Activated T-cell treated with anti-CD3 and anti-CD28 coated beads, Interleukin-2, amount 50 U/mL, for 24 hours (primary cell): ENCODE measurements around the gene TRIM61.
A peak's percentile ranks its signal among the peaks of the same experiment; 100 is the strongest.
"Not testable (repeated sequence)": the region's sequence is repeated elsewhere in the genome, so short reads cannot be mapped to it uniquely, and the experiment has no call there.

ENCODE experiments used
- DNase-seq: peaks from one replicate; pipeline ENCODE4 v3.0.0-alpha.2; 2020
- H3K27ac Mint-ChIP-seq: 2 replicates; pipeline ENCODE4 v1.8.0; 2020; ENCODE audit warnings: mild to moderate bottlenecking, mixed read lengths
- H3K27me3 Mint-ChIP-seq: 2 replicates; pipeline ENCODE4 v1.8.0; 2020; ENCODE audit warnings: mixed read lengths
- H3K36me3 Mint-ChIP-seq: 2 replicates; pipeline ENCODE4 v1.8.0; 2020; ENCODE audit warnings: low read depth, mixed read lengths
- H3K4me1 Mint-ChIP-seq: 2 replicates; pipeline ENCODE4 v1.8.0; 2020; ENCODE audit warnings: low read depth, mixed read lengths
- H3K4me3 Mint-ChIP-seq: 2 replicates; pipeline ENCODE4 v1.8.0; 2020; ENCODE audit warnings: mild to moderate bottlenecking, moderate library complexity, mixed read lengths
- H3K9me3 Mint-ChIP-seq: 2 replicates; pipeline ENCODE4 v1.8.0; 2020; ENCODE audit warnings: mixed read lengths

TRIM61 gene

GRCh38 chr4:164977243-164978164, at the start of gene TRIM61:
Gene TRIM61, minus strand, starts transcription at chr4:164977657. Its CDS starts 7,655 bp downstream, at chr4:164970002.
- DNase-seq, result peak; percentile 75
- H3K36me3 Mint-ChIP-seq, result peaks cover 40% of the 10 kb centered on the region
- H3K27me3 Mint-ChIP-seq, result peaks cover 3% of the 10 kb centered on the region
- no peaks in the 10 kb centered on the region for H3K9me3 Mint-ChIP-seq
- peak within 1 kb of the TSS; percentile 84 for H3K4me3 Mint-ChIP-seq
- peaks cover 18% of the 10 kb centered on the region for H3K4me1 Mint-ChIP-seq
- peak within 1 kb of the TSS; percentile 88 for H3K27ac Mint-ChIP-seq

GRCh38 chr4:165025782-165026181, 48.3 kb upstream of the TRIM61 start:
- H3K9me3 Mint-ChIP-seq, H3K4me1 Mint-ChIP-seq, H3K4me3 Mint-ChIP-seq, H3K36me3 Mint-ChIP-seq, H3K27ac Mint-ChIP-seq, DNase-seq: not testable (repeated sequence)
- H3K27me3 Mint-ChIP-seq, result peaks cover 11% of the 10 kb centered on the region

- not testable (repeated sequence) for H3K4me1 Mint-ChIP-seq, H3K27ac Mint-ChIP-seq, H3K36me3 Mint-ChIP-seq, H3K4me3 Mint-ChIP-seq, H3K9me3 Mint-ChIP-seq, DNase-seq
- peaks cover 14% of the 10 kb centered on the region for H3K27me3 Mint-ChIP-seq
Observed at GRCh38 chr4:165019995-165020394, 42.5 kb upstream of the TRIM61 start.

- no peak overlapping the region for H3K4me3 Mint-ChIP-seq
- no peak overlapping the region for H3K27ac Mint-ChIP-seq
- no peaks in the 10 kb centered on the region for H3K9me3 Mint-ChIP-seq
- H3K4me1 Mint-ChIP-seq, result no peaks in the 10 kb centered on the region
- no peak for DNase-seq
- peaks cover 12% of the 10 kb centered on the region for H3K27me3 Mint-ChIP-seq
- no peaks in the 10 kb centered on the region for H3K36me3 Mint-ChIP-seq
Observed at GRCh38 chr4:165016971-165017370, 39.5 kb upstream of the TRIM61 start.

DNA sequence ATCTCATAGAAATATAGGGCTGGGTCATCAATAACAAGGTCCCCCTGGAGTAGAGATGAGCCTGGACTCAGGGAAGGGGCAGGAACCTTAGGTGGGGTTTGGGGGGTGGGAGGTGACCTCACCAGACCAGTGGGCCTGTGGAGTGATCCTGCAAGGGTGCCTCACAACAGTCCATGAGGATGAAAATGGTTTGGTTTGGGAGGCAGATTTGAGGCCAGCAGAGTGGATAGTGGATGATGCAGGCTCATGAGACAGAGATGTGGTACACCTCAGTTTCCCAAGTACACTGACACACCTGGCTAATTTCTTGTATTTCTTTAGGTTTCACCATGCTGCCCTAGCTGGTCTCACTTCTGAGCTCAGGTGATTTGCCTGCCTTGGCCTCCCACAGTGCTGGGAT, 36.2 kb upstream of the TRIM61 start:
- H3K9me3 Mint-ChIP-seq, result no peaks in the 10 kb centered on the region
- no peaks in the 10 kb centered on the region for H3K36me3 Mint-ChIP-seq
- no peak for DNase-seq
- no peak overlapping the region for H3K27ac Mint-ChIP-seq
- peaks cover 12% of the 10 kb centered on the region for H3K4me1 Mint-ChIP-seq
- H3K27me3 Mint-ChIP-seq, result peaks cover 28% of the 10 kb centered on the region
- H3K4me3 Mint-ChIP-seq, result no peak overlapping the region

- Mint-ChIP-seq H3K27me3 (peaks cover 37% of the 10 kb centered on the region), H3K27ac (no peak overlapping the region), H3K9me3 (no peaks in the 10 kb centered on the region), H3K4me3 (no peak overlapping the region), H3K4me1 (peaks cover 12% of the 10 kb centered on the region), H3K36me3 (no peaks in the 10 kb centered on the region)
- DNase-seq, result no peak
Observed at GRCh38 chr4:165011403-165011802, 33.9 kb upstream of the TRIM61 start.

GRCh38 chr4:165010991-165011390, 33.5 kb upstream of the TRIM61 start:
- H3K27me3 Mint-ChIP-seq, result peaks cover 37% of the 10 kb centered on the region
- H3K36me3 Mint-ChIP-seq, result no peaks in the 10 kb centered on the region
- peaks cover 12% of the 10 kb centered on the region for H3K4me1 Mint-ChIP-seq
- no peaks in the 10 kb centered on the region for H3K9me3 Mint-ChIP-seq
- DNase-seq, result no peak
- no peak overlapping the region for H3K4me3 Mint-ChIP-seq
- H3K27ac Mint-ChIP-seq, result no peak overlapping the region

DNA sequence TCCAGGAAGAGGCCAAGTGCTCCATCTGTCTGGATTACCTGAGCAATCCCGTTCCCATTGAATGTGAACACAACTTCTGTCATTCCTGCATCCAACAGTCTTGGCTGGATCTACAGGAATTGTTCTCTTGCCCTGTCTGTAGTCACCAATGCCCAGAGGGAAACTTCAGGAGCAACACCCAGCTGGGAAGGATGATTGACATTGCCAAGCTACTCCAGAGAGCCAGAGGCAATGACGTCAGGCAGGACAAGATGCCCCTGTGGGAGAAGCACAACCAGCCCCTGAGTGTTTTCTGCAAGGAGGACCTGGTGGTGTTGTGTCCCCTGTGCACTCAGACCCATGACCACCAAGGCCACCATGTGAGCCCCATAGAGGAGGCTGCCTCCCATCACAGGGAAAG, 33.0 kb upstream of the TRIM61 start:
- H3K27me3 Mint-ChIP-seq, result peaks cover 38% of the 10 kb centered on the region
- no peak for DNase-seq
- no peaks in the 10 kb centered on the region for H3K36me3 Mint-ChIP-seq
- no peak overlapping the region for H3K27ac Mint-ChIP-seq
- no peak overlapping the region for H3K4me3 Mint-ChIP-seq
- H3K4me1 Mint-ChIP-seq, result peaks cover 12% of the 10 kb centered on the region
- H3K9me3 Mint-ChIP-seq, result no peaks in the 10 kb centered on the region

DNA sequence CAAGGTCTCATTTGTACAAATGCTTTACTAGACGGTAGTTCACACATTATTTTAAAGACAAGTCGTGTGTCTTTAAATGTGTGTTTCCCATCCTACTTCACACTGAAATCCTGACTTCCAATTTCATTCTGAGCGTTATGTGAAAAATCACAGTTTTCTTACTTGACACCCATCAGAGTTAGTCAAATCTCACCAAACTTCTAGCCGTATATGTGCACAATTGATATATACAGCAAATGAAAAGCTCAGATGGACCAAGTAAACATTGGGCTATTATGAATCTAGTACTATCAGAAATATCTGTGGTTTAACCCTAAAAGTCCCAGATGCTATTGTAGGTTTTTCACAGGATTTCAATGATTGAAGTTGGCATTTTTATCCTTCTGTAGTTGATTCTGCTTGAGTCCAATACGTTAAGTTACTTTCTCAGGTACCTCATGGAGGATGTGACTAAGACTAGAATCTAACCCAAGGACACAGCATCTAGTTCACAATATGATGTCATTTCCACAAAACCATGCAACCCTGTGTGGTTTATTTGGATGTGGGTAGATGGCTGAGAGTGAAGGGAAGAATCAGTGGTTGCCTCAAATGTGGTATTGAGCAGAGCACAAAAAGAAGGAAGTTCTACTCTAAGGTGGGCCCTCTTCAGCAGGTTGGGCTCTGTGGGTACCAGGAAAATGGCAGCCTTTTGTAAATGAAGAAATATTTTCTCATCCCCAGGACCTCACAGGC, 32.2 kb upstream of the TRIM61 start:
- Mint-ChIP-seq H3K36me3 (no peaks in the 10 kb centered on the region), H3K27me3 (peaks cover 40% of the 10 kb centered on the region), H3K4me1 (peaks cover 12% of the 10 kb centered on the region), H3K27ac (no peak overlapping the region), H3K4me3 (no peak overlapping the region), H3K9me3 (no peaks in the 10 kb centered on the region)
- DNase-seq, result no peak

DNA sequence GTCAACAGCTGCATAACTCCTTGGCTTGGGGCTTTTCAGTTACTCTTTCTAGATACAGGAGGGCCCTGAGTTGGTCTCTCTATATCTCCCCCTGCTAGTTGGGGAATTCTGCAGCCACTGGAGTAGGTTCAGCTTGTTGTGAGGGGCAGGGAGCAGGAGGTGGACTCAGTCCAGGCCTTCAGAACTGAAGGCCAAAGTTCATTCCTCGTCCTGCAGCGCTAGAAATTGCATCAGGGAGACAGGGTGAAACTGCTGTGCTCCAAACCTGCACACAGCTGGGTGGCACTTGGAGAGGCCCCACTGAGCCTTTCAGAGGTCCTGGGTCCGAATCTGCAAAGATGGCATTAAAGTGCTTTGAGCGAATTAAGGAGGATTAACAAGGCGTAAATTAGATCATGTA, 29.4 kb upstream of the TRIM61 start:
- no peak overlapping the region for H3K27ac Mint-ChIP-seq
- H3K4me3 Mint-ChIP-seq, result no peak overlapping the region
- H3K9me3 Mint-ChIP-seq, result no peaks in the 10 kb centered on the region
- H3K4me1 Mint-ChIP-seq, result peaks cover 12% of the 10 kb centered on the region
- H3K36me3 Mint-ChIP-seq, result no peaks in the 10 kb centered on the region
- H3K27me3 Mint-ChIP-seq, result peaks cover 42% of the 10 kb centered on the region
- no peak for DNase-seq

GRCh38 chr4:165006456-165006855, 29.0 kb upstream of the TRIM61 start:
- Mint-ChIP-seq H3K9me3 (no peaks in the 10 kb centered on the region), H3K27me3 (peaks cover 40% of the 10 kb centered on the region), H3K27ac (no peak overlapping the region), H3K4me3 (no peak overlapping the region), H3K36me3 (no peaks in the 10 kb centered on the region), H3K4me1 (peaks cover 12% of the 10 kb centered on the region)
- DNase-seq, result no peak

- peaks cover 30% of the 10 kb centered on the region for H3K27me3 Mint-ChIP-seq
- H3K36me3 Mint-ChIP-seq, result no peaks in the 10 kb centered on the region
- no peak for DNase-seq
- H3K4me3 Mint-ChIP-seq, result no peak overlapping the region
- no peak overlapping the region for H3K27ac Mint-ChIP-seq
- peaks cover 12% of the 10 kb centered on the region for H3K4me1 Mint-ChIP-seq
- no peaks in the 10 kb centered on the region for H3K9me3 Mint-ChIP-seq
Observed at GRCh38 chr4:165005352-165005925, 28.0 kb upstream of the TRIM61 start.

DNA sequence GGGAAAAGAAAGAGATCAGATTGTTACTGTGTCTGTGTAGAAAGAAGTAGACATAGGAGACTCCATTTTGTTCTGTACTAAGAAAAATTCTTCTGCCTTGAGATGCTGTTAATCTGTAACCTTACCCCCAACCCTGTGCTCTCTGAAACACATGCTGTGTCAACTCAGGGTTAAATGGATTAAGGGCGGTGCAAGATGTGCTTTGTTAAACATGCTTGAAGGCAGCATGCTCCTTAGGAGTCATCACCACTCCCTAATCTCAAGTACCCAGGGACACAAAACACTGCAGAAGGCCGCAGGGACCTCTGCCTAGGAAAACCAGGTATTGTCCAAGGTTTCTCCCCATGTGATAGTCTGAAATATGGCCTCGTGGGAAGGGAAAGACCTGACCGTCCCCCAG, 24.5 kb upstream of the TRIM61 start:
- not testable (repeated sequence) for H3K36me3 Mint-ChIP-seq, H3K4me1 Mint-ChIP-seq, H3K9me3 Mint-ChIP-seq, DNase-seq, H3K27ac Mint-ChIP-seq, H3K4me3 Mint-ChIP-seq
- H3K27me3 Mint-ChIP-seq, result peaks cover 25% of the 10 kb centered on the region

DNA sequence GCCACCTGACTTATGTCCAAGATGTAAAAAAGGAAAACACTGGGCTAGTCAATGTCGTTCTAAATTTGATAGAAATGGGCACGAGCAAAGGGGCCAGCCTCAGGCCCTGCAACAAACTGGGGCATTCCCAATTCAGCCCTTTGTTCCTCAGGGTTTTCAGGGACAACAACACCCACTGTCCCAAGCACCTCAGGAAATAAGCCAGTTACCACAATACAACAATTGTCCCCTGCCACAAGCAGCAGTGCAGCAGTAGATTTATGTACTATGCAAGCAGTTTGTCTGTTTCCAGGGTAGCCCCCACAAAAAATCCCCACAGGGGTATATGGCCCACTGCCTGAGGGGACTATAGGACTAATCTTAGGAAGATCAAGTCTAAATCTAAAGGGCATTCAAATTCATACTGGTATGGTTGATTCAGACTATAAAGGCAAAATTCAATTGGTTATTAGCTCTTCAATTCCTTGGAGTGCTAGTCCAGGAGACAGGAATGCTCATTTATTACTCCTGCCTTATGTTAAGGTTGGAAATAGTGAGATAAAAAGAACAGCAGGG, 21.1 kb upstream of the TRIM61 start:
- not testable (repeated sequence) for DNase-seq, H3K36me3 Mint-ChIP-seq, H3K4me3 Mint-ChIP-seq, H3K9me3 Mint-ChIP-seq, H3K4me1 Mint-ChIP-seq, H3K27ac Mint-ChIP-seq
- H3K27me3 Mint-ChIP-seq, result peaks cover 15% of the 10 kb centered on the region
